Stimulated activated CD8-positive, alpha-beta memory T cell treated with anti-CD3 and anti-CD28 coated beads, Interleukin-4, amount 100 ng/mL, for 48 hours (primary cell): ENCODE results near the gene GSTCD.
"Not testable (repeated sequence)": the region's sequence is repeated elsewhere in the genome, so short reads cannot be mapped to it uniquely, and the experiment has no call there.

Experiments used
- DNase-seq: peaks from one replicate; pipeline ENCODE4 v3.0.0-alpha.2; 2020

GSTCD gene

GRCh38 chr4:105808030-105808749 is 99.6 kb downstream of the GSTCD start:
- no peak for DNase-seq

GRCh38 chr4:105808750-105809041 is 100.1 kb downstream of the GSTCD start:
- DNase-seq, result no peak

GRCh38 chr4:105815701-105816100 is 107.1 kb downstream of the GSTCD start:
- no peak for DNase-seq

- no peak for DNase-seq
Measured at GRCh38 chr4:105822061-105822460, 113.5 kb downstream of the GSTCD start.

- DNase-seq, result no peak
Measured at GRCh38 chr4:105828074-105828473, 119.5 kb downstream of the GSTCD start.

- no peak for DNase-seq
Measured at GRCh38 chr4:105831189-105831588, 122.6 kb downstream of the GSTCD start.

- no peak for DNase-seq
Measured at GRCh38 chr4:105835177-105835576, 126.6 kb downstream of the GSTCD start.

- DNase-seq, result no peak
Measured at GRCh38 chr4:105836537-105836936, 128.0 kb downstream of the GSTCD start.

GRCh38 chr4:105837037-105837436 is 128.5 kb downstream of the GSTCD start:
- no peak for DNase-seq

GRCh38 chr4:105838082-105838481 is 129.5 kb downstream of the GSTCD start:
- DNase-seq, result no peak

- DNase-seq, result no peak
Measured at GRCh38 chr4:105840426-105841174, 132.0 kb downstream of the GSTCD start.

GRCh38 chr4:105843941-105844340 is 135.4 kb downstream of the GSTCD start:
- DNase-seq, result no peak

GRCh38 chr4:105845559-105845958 is 137.0 kb downstream of the GSTCD start:
- no peak for DNase-seq

GRCh38 chr4:105848359-105848758 is 139.8 kb downstream of the GSTCD start:
- DNase-seq, result not testable (repeated sequence)

GRCh38 chr4:105851196-105851595 is 142.6 kb downstream of the GSTCD start:
- no peak for DNase-seq

- not testable (repeated sequence) for DNase-seq
Measured at GRCh38 chr4:105852230-105852629, 143.6 kb downstream of the GSTCD start.

GRCh38 chr4:105858466-105859040 is 150.0 kb downstream of the GSTCD start:
- DNase-seq, result no peak

- DNase-seq, result no peak
Measured at GRCh38 chr4:105859233-105859632, 150.6 kb downstream of the GSTCD start.

GRCh38 chr4:105870963-105871362 is 162.4 kb downstream of the GSTCD start:
- DNase-seq, result no peak

- no peak for DNase-seq
Measured at GRCh38 chr4:105871997-105872396, 163.4 kb downstream of the GSTCD start.

- DNase-seq, result no peak
Measured at GRCh38 chr4:105875233-105875632, 166.6 kb downstream of the GSTCD start.

GRCh38 chr4:105878668-105879067 is 170.1 kb downstream of the GSTCD start:
- DNase-seq, result no peak

GRCh38 chr4:105887508-105887907 is 178.9 kb downstream of the GSTCD start:
- DNase-seq, result no peak
